SW480 (cell line): ENCODE data around the gene SHB.

Experiments
- DNase-seq: peaks from one replicate; pipeline ENCODE4 v3.0.0-alpha.2; 2016; ENCODE audit warnings: low spot score

Gene SHB

DNA sequence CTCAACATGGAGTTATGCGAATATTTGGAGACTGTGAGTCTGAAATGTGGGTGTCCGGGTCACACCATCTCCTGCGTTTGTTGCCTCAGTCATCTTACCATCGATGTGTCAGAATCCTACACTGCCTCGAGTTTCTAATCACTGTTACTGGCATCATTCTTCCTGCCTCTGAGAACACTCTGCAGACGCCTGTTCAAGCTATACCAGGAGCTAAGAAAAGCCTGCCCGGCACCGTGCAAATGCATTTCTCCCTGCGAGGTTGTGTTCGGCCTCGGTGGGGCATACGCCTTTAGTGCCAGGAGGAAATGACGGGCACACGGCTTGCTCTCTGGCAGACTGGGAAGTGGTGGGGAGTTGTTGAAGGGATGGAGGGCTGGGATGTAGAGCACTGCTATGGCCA, 133.9 kb downstream of the SHB start:
- DNase-seq, result no peak

DNA sequence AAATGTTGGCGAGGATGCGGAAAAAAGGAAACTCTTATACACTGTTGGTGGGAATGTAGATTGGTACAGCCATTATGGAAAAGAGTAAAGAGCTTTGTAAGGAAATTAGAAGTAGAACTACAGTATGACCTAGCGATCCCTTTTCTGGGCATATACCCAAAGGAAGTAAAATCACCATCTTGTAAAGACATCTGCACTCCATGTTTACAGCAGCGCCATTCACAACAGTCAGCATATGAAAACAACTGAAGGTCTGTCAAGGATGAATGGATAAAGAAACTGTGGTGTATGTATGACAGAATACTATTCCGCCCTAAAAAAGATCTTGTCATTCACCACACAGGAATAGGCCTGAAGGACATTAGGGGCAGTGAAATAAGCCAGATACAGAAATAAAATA, 137.4 kb downstream of the SHB start:
- no peak for DNase-seq

DNA sequence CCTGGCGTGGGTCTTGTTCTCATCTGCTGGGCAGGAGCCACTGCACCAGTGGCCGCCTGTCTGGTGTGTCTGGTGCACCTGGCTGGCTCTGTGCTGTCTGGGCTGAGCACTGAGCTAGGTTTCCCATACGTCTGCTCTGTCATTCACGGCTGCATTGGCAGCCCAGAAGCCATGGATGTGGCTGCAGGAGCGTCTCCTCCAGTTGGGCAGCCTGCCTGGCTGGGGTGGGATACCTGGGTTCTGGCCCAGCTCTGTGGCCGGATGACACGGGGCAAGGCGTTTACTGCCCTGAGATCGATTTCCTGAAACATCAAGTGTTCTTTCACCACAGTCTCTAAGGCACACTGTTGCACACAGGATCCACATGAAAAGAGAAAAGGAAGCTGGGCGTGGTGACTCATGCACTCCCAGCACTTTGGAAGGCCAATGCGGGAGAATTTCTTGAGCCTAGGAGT, 139.6 kb downstream of the SHB start:
- peak; percentile 65 for DNase-seq

DNA sequence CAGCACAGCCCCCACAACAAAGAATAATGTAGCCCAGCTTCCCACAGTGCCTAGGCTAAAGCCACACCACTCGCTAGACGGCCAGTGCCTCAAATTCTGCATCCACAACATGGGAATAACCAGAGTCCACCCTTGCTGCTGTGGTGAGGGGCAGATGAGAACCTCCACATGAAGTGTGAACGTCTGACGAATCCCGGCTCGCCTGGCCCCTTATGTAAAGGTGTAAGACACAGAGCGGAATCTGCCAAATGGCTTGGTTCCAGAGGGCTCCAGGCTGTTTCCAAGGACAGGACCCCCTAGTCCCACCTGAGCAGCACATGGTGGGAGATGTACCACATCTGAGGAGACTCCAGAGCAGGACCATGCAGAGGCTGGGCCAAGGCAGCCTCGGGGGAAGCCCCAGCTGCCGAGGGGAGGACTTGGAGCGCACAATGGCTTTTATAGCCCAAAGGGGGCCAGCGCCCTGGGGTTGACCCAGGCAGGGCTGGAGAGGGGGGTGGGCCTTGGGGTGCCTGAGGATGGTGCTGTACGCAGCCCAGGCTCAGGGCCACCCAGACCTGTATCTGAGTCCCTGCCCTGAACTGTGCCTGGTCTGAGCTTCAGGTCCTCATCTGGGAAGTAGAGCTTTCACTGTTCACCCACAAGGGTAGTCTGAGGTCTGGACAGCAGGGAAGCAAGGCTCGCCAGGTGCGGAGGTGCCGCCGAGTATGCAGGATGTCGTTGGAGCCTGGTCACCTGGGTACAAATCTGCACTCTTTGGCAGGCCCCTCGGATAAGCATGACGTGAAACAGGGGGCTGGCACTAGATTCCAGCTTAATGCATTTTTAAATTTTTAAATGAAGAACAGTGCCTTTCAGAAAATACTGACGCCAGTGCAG, 140.2 kb downstream of the SHB start:
- DNase-seq, result no peak

DNA sequence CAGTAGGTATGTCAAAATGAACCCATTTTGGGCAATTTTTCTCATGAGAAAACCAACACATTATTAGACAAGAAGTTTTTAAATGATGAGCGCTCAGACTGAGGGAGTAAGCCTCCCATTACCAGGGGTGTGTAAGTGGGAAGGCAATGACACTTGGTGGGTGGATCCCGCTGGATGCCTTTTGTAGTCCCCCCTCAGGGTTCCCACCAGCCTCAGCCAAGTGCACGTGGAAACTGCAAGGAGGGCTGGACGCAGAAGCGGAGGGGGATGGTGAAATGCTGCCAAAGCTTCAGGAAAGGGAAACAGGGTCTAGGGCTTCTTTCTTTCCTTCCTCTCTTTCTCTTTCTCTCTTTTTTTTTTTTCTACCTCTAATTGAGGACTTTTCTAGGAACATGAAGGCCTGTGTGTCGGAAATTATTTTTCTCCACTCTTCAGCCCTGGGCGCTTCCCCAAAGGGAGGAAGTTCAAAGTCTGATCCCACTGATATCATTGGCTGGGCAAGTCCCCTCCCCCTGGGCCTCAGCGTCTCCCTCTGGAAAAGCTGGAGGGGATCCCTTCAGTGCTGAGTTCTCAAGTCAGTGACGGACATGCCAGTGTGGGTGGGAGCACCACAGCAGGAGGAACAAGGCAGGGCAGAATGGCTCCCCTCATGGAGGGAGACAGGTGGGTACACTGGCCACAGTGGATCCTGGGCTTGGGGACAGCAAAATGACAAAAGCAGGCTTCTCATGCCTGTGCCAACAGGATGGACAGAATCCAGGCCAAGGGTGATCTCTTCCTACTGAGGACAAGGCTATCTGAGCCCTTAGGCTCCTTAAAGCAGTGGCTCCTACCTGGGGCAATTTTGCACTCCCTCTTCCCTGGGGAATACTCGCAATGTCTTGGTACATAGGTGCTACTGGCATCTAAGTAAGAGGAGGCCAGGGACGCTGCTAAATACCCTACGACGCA, 141.2 kb downstream of the SHB start:
- DNase-seq, result no peak

DNA sequence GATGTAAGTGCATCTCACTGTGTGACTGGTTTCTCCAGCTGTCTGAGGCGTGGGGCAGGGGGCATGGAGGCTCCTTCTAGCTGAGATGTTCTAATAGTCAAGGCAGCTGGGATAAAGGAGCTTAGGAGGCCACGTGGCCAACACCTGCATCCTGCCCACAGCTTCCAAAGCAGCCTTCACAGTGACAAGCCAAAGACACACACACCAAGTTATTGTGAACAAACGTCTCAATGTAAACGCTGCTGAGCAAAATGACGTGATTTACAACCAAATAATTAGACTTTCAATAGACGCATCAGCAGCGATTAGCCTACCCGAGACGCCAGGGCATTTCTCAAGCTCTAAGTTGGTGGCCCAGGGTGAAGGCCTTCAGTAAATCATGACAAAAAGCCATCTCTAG, 141.9 kb downstream of the SHB start:
- no peak for DNase-seq

DNA sequence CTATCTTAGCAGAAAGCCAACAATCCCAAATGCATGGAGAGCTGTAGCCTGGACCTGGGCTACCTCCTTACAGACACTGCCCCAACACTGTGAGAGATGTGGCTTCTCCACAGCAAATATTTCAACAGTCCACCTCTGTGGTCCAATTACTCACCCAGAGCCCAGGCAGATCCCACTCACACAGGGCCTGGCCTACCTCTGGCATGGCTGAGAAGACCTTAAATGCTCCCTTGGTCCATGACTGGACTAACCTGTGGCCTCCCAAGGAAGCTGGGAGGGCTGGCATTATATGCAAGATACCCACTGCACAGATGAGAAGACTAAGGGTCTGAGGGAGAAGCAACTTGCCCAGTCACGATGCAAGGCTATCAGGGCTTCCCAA, 142.3 kb downstream of the SHB start:
- no peak for DNase-seq

DNA sequence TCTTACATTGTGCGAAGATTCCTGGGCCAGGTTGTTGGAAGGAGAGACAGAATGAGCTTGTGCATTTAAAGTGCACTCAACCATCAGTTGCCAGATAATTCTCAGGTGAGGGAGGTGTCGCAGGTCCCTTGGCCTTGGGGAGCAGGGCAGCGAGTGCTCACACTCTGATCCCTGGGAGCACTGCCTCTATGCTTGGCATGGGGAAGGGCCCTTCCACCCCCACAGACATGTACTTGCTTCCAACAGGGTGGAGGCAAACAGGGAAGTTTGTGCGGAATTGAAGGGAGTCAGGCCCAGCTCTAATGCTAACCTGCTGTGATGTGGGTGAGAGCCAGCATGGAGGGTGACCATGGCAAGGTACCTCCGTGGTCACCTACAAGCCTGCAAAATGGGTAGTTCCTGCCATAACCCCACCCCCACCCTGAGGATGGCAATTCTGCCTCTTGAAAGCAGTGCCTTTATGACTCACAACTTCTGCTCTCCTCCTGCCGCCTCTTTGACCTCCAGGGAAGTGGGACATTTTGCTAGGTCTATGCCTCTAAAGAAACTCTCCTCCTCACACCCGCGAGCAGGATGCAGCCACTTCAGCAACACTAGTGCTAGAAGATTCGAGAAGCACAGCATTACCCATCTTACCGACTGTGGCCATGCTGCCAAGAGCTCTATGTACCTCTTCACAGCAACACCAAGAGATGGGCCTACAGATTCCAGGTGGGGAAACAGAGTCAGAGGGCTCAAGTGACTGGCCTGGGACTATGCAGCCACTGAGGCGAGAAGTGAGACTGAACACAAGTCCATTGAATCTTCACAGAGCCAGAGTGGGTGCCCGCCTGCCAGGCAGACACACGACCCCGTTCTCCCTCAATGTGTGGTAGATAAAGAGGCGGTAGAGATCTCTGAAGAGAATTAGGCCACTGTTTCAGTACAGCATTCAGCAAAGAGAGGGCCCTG, 143.0 kb downstream of the SHB start:
- no peak for DNase-seq

DNA sequence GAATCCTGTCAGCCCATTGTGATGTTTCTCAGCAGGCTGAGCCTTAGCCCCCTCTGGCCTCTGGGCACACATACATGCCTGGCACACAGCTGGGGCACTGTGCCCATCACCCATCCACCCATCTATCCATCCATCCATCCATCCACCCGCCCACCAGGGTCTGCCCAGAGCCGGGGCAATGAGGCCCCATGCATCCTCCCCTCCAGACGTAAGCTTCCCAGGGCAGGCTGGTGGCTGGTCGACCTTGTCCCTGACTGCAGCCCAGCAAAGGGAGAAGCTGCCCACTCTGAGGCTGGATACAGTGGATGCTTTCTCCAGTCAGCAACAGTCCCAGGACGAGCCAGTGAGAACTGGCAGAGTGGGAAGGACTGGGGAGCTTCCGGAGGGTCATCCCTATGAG, 144.0 kb downstream of the SHB start:
- DNase-seq, result no peak

DNA sequence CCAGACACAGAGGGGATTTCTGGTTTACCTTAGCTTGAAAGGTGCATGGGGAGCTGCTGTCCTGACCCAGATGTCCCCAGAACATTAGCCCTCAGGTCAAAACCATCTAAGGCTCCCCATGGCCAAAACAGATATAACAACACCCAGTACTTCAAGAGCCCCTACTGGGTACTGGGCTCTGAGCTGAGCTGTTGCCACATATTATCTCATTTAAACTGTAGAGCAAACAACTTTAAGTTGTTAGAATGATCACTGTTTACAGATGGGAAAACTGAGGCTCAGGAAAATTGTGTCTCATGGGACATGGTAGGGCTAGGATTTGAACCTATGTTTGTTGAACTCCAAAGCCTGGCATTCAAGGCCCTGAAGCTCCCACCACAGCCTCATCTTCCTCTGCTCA, 144.5 kb downstream of the SHB start:
- DNase-seq, result no peak

DNA sequence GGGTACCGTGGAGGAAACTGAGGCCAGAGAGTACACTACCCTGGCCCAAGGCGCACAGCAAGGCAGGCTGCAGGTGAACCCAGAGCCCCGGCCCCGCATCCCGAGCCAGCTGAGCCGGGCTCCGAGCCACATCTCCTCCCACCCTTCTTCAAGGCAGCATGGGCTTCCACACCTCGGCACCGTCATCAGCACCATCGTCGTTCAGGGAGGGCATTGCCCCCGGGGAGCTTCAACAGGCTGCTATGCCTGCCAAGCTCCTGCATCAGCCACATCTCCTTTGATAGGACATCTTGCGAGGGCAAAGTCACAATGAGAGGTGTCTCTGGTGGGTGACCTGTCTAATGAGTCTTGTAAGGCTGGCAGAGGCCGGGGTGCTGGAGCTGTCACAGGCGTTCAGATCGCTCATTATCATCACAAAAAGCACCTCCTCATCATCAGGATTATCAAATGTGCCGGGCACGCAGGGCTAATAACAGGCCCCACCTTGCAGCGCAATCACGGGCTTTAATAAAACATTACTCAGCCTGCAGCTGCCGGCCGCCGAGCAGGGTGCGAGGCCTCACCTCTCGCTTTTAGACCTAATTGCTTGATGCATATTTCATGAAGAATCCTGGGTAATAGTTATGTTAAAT, 145.1 kb downstream of the SHB start:
- DNase-seq, result no peak

DNA sequence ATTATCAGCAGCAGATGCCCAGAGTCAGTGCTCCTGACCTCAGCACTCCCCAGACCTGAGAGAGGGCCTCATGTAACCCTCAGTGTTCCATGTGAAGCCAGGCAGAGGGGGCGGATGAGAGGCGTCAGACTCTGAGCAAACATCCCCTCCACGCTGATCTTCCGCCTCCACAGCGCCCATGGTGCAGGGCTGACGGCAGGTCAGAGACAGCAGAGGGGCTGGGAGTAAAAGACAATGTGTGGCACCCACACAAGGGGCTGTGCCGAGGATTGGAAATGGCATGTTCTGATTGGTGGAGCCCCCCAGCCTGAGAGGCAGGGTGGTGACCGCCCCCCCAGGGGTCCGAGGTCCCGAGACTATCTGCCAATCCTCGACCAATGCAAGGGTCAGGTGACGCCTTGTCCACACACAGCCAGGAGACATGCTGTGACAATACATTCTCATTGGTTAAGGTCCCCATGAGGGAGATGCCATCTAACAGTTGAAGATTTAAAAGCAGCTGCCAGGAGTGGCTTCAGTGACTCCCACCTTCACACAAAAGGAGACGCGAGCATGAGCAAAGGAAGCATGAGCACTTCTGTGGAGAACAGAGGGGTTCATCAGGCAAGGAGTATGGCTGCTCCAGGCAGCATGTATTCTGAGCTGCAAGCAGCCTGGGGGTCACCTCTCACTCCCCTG, 145.8 kb downstream of the SHB start:
- DNase-seq, result no peak

DNA sequence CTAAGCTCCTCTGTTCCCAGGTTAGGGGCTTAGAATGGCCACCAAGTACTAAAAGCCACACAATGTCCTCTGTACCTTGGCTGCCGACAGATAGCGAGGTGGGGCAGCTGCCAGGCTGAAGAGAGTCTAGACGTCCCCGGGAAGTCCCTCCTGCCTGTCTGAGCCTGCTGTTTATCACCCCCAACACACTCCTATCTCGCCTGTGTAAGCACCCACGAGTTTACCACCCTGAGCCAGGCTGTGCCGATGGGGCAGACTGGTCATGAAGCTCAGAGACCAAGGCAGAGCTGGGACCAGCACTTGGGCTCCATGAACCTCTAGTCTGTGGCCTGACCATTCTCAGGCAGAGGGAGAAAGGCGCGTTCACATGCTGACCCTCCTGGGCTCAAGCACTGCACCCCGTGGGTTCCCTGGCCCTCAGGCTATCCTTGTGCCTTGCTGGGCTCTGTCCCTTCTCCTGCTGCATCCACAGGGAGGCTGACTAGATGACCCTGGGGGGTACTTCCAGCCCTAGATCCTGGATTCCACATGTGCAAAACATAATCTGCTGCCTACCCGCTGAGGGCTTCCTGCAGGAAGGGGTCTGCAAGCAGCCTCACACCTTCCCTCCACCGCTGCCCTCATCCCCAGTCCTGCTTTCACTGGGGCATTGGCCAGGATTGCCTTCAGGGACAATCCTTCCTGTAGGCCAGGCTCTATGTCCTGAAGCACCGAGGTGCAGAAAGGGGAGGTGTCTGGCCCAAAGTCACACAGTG, 146.5 kb downstream of the SHB start:
- DNase-seq, result no peak

DNA sequence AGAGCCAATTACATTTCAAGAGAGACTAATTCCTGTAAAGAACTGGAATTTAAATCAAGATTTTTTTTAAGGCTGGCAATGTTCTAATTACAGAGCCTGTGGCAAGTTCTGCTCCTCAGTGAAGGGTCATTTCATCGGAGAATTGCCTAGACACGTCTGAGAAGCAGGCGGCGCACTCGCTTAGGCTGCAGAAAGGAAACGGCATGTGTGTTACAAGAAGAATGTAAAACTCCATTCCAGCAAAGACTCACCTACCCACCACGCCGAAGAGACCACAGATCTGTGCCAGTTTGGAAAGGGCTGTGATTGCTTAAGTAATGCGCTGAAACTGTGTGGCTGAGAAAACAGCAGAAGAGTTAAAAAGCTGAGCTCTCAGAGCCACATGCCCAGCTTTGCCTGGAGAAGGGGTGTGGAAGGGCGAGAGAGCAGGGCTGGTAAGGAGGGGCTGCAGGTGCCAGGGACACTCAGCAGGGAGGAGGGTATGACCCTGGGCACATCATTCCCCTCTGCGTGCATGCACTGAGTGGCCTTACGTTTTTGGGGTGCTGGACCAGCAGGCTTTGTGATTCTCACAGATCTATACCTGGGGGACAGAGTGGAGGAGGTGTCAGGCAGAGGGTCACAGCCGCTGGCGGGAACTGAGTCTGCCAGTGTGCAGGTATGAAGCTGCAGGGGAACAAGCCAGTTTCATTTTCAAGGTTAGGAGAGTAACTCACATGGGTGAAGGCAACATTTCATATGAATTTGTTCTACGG, 147.3 kb downstream of the SHB start:
- no peak for DNase-seq

DNA sequence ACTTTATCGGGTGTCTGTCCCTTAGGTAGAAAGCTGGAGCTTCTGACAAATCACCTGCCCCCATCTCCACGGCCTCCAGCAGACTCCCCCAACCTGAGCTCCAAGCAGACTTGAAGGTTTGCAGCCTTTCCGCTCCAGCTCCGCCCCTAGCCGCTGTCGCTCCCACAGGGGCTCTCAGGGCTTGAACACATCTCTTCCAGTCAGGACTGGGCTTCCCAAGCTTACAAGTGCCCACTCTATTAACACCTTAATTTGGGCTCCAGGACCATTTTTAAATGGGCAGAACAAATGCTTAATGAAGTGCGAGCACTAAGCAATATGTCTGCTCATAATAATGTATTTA, 147.9 kb downstream of the SHB start:
- DNase-seq, result no peak

DNA sequence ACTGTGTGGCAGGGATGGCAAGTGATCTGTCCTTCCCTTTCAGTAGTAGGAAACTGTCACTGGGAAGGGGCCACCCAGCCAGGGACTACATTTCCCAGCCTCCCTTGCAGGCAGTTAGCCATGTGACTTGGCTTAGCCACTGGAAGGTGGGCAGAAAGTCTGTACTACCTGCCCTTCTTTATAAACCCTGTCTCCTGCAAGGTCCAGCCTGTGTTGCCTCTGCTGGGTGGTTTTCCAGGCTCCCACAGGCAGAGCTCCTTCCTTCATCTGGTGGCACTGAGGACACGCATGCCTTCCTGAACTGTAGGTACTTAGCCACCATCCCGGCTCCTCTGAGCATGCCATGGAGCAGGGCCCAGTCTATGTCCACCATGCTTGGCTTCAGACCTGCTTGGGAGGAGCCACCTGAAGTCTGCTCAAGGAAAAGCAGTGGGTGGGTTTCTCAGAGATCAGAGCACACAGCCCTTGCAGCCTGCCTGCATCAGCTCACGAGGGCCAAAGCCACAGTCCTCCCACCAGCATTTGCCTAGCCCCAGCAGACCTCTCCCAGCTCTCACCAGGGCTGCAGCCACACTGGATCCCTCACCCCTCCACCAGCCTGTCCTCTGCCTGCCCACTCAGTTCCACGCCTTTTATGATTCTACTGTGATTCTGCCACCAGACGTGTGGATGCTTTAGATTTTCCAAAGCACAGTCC, 148.4 kb downstream of the SHB start:
- DNase-seq, result peak; percentile 26

DNA sequence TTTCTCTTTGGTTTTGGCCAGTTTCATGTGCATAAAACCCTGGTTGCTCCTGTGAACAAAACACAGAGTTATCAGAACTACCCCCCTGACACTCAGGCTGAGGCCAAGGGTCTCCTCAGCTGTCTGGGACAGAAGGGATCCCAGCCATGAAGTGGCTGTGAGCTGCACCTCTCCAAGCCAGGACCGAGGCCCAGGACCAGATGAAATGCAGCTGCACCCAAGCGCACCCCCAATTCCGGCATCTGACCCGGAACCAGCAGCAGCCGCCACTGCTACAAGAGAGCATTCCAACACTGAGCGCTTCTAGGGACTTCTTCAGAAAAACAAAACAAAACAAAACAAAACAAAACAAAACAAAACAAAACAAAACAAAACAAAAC, 149.1 kb downstream of the SHB start:
- no peak for DNase-seq

DNA sequence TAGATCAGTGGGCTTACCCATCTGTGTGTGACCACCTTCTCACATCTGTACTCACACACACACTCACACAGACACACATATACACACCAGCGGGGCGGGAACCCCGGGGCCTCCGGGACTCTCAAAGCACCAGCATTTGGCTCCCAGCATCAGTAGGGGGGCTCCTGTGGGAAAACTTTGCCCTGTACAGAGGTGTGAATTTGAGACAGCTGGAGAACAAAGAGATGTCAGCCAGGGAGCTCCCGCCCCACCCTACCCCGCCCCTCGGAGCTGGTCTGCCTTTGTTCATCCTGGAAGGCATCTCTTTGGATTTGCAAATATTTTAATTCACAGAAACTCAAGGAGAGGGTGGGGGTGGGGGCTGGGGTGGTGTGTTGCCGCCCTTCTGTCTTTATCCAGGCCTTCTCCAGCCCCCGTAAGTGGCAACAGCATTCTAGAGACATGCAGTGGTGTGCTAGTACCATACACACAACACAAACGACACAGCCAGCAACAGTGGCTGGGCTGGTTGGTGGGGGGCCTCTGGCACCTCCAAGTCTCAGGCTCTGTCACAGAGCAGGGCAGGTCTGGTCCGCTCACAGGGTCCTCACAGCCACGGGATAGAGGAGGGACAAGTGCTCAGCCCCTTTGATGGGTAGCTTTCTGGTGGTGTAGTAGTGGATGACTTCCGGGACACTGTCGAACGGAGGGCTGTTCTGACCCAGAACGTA, 149.6 kb downstream of the SHB start:
- DNase-seq, result no peak
